Astrocyte (in vitro differentiated cells and primary cell): ENCODE results near the gene ZNF613.

ENCODE experiments used
- CTCF ChIP-seq: IDR thresholded peaks from 2 replicates; pipeline ENCODE4 v1.5.1; 2011; ENCODE audit warnings: low read depth, mild to moderate bottlenecking, inconsistent platforms, low read length, moderate library complexity; ENCODE audit not compliant: insufficient read depth
- EZH2 ChIP-seq: IDR thresholded peaks from 2 replicates; pipeline ENCODE4 v1.6.1; 2012; ENCODE audit warnings: mild to moderate bottlenecking, low read length, inconsistent platforms; ENCODE audit not compliant: insufficient read depth

GRCh38 chr19:51946602-51947001 lies 19.3 kb downstream of the ZNF613 start:
- no peak for TF ChIP-seq CTCF
- no peak for TF ChIP-seq EZH2
